ENCODE measurements around the gene GPR183. TPM values are rescaled to one million over a fixed set of nuclear protein-coding genes. Genes with fewer than 3 reads are reported as not detected.
A peak's percentile ranks its signal among the peaks of the same experiment; 100 is the strongest.

GPR183 gene
- total RNA-seq, 2 donors from 2014 or later, result 19.6 to 24.5 TPM

DNA sequence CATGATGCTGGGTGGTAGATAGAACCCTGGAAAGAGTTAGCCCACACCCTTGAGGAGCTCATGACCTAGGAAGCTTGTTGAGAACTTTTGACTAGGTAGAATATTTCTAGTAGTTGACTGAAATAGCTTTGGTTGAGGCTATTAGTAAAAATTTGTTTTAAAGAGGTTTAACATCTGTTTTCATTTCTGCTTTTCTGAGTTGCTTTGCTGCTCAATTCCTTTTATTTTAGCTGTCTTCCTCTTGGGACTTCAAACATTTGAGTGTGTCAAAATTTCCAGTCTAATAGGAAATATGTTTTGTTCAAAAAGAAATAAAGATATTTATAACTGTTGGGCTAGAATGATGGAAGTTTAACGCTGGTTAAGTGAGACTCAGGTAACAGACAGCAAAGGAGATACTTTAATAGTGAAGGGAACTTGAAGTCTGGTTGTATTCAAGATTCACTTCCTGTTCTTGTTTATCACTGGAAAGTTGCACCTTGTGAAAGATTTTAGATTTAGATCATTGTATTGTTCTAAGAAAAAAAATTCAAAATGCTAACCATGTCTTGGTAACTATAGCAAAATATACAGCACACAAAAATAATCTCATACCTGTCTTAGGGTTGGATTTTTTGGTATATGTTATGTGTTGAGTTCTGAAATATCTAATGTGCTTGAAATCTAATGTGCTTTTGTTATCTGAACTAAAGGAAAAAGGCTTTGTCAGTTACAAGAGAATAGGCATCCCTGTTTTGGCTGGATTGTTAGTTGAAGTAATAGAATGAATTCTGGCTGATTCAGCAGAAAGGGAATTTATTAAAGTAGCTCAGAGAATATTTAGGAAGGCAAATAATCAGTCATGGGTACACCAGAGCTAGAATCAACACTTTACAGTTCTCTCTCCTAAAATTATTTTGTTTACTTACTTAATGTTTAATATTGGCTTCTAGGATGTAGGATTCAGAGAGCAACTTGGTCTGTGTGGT is 24.7 kb downstream of the GPR183 start:
- DNase-seq (ENCODE audit: low spot score) (no peak), ATAC-seq (ENCODE audit: insufficient number of reproducible peaks, low FRiP score, low read depth) (no peak)
- Histone ChIP-seq H3K27me3 (replicated peaks; ENCODE audit: insufficient read depth) (no peaks in the 10 kb centered on the region), H3K4me3 (no peak overlapping the region), H3K36me3 (no peaks in the 10 kb centered on the region), H3K9me3 (no peaks in the 10 kb centered on the region), H3K27ac (peak overlapping the region; percentile 38 to 51), H3K4me1 (ENCODE audit: control insufficient read depth in 1 of 2, low read depth in 2 of 2) (peaks cover 11 to 39% of the 10 kb centered on the region in 2 donors)
- TF ChIP-seq, protein P1, sequence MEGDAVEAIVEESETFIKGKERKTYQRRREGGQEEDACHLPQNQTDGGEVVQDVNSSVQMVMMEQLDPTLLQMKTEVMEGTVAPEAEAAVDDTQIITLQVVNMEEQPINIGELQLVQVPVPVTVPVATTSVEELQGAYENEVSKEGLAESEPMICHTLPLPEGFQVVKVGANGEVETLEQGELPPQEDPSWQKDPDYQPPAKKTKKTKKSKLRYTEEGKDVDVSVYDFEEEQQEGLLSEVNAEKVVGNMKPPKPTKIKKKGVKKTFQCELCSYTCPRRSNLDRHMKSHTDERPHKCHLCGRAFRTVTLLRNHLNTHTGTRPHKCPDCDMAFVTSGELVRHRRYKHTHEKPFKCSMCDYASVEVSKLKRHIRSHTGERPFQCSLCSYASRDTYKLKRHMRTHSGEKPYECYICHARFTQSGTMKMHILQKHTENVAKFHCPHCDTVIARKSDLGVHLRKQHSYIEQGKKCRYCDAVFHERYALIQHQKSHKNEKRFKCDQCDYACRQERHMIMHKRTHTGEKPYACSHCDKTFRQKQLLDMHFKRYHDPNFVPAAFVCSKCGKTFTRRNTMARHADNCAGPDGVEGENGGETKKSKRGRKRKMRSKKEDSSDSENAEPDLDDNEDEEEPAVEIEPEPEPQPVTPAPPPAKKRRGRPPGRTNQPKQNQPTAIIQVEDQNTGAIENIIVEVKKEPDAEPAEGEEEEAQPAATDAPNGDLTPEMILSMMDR (IDR thresholded peaks at IDR 0.05), result no peak

DNA sequence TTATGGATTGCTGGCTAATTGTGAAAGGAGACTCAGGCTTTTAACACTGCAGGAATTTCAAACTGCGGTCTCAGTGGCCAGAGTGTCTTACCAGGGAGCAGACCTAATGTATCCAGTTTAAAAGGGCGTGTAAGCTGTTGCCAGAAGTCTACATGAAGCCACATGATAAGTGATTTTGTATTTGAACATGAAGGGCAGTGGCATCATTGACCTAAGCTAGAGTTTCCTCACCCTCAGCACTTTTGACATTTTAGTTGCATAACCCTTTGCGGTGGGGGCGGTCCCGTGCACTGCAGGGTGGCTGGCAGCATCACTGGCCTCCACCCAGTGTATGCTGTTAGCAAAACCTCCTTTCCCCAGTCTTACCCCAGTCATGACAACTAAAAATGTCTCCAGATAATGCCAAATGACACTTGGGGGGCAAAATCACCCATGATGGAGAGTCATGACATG is 25.4 kb downstream of the GPR183 start:
- Histone ChIP-seq H3K9me3 (no peaks in the 10 kb centered on the region), H3K36me3 (no peaks in the 10 kb centered on the region), H3K4me1 (ENCODE audit: control insufficient read depth in 1 of 2, low read depth in 2 of 2) (peaks cover 11 to 33% of the 10 kb centered on the region in 2 donors), H3K27ac (peak overlapping the region; percentile 38 to 51), H3K4me3 (no peak overlapping the region), H3K27me3 (replicated peaks; ENCODE audit: insufficient read depth) (no peaks in the 10 kb centered on the region)
- DNase-seq (ENCODE audit: low spot score), result peak; percentile 10
- TF ChIP-seq, protein P1 (IDR thresholded peaks at IDR 0.05), result no peak
- no peak for ATAC-seq (ENCODE audit: insufficient number of reproducible peaks, low FRiP score, low read depth)

DNA sequence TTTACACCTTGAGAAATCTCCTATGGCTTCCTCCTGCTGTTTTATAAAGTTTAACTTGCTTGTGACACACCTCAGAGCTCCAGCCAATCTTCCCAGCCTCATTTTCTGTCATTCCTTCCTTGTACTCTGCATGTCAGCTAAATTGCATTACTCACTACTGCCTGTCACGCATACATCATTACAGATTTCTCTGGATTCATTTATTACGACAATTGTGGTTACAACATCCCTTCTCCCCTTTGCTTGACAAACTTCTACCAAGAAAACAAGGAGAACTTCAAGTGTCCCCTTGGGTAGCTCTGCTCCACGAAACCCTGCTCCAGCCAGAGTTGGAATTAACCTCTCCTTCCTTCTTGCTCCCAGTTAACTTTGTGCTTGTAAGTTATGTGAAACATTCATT is 27.0 kb downstream of the GPR183 start:
- H3K9me3 ChIP-seq, result no peaks in the 10 kb centered on the region
- peaks cover 11 to 23% of the 10 kb centered on the region in 2 donors for H3K4me1 ChIP-seq (ENCODE audit: control insufficient read depth in 1 of 2, low read depth in 2 of 2)
- H3K36me3 ChIP-seq, result no peaks in the 10 kb centered on the region
- H3K27me3 ChIP-seq (replicated peaks; ENCODE audit: insufficient read depth), result no peaks in the 10 kb centered on the region
- TF ChIP-seq, protein P1 (IDR thresholded peaks at IDR 0.05), result no peak
- H3K27ac ChIP-seq, result no peak overlapping the region
- H3K4me3 ChIP-seq, result no peak overlapping the region
- ATAC-seq (ENCODE audit: insufficient number of reproducible peaks, low FRiP score, low read depth) (no peak), DNase-seq (ENCODE audit: low spot score) (no peak)

DNA sequence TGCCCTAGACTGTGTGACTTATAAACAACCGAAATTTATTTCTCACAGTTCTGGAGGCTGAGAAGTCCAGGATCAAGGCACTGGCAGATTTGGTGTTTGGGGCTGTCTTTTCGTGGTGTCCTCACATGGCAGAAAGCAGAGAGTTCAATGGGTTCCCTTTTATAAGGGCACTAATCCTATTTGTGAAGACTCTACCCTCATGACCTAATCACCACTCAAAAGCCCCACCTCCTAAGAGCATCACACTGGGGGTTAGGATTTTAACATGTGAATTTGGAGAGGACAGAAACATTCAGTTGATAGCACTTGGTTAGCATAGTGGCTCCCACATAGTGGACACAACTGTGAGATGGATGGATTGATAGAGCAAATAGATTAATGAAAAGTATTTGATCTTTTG is 27.6 kb downstream of the GPR183 start:
- Histone ChIP-seq H3K27me3 (replicated peaks; ENCODE audit: insufficient read depth) (no peaks in the 10 kb centered on the region), H3K9me3 (no peaks in the 10 kb centered on the region), H3K36me3 (no peaks in the 10 kb centered on the region), H3K4me1 (ENCODE audit: control insufficient read depth in 1 of 2, low read depth in 2 of 2) (peaks cover 11 to 23% of the 10 kb centered on the region in 2 donors), H3K4me3 (no peak overlapping the region), H3K27ac (no peak overlapping the region)
- ATAC-seq (ENCODE audit: insufficient number of reproducible peaks, low FRiP score, low read depth) (no peak), DNase-seq (ENCODE audit: low spot score) (no peak)
- TF ChIP-seq, protein P1 (IDR thresholded peaks at IDR 0.05), result no peak

DNA sequence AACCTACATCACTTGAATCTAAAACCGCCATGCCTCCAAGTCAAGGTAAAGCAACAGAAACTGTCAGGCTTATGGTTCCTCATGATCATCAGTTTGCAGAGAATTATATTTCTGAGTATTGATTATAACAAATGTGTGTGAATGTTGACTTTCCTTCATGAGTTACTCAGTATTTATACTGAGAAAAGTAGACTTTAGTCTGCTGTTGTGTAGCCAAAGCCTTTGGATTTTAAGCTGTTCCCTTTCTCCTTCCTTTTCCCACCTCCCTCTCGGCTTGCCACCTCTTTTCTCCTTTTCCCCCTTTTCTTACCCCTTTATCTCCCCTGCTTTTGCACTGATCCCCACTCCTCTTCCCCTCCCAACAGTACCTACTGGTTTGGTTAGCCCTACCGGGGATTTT is 28.4 kb downstream of the GPR183 start:
- ATAC-seq (ENCODE audit: insufficient number of reproducible peaks, low FRiP score, low read depth), result no peak

More for the DNA sequence above, 28.4 kb downstream of the GPR183 start:
- H3K4me1 ChIP-seq (ENCODE audit: control insufficient read depth in 1 of 2, low read depth in 2 of 2), result peaks cover 11 to 23% of the 10 kb centered on the region in 2 donors
- H3K36me3 ChIP-seq, result no peaks in the 10 kb centered on the region
- H3K27ac ChIP-seq, result no peak overlapping the region
- H3K27me3 ChIP-seq (replicated peaks; ENCODE audit: insufficient read depth), result no peaks in the 10 kb centered on the region
- H3K4me3 ChIP-seq, result no peak overlapping the region
- H3K9me3 ChIP-seq, result no peaks in the 10 kb centered on the region
- no peak for DNase-seq (ENCODE audit: low spot score)
- TF ChIP-seq, protein P1 (IDR thresholded peaks at IDR 0.05), result no peak

Data from thoracic aorta (tissue), 2 donors.